NCI-H1417 (cell line): ENCODE measurements around the gene OAS2.
A peak's percentile ranks its signal among the peaks of the same experiment; 100 is the strongest.
"Not testable (repeated sequence)": the region's sequence is repeated elsewhere in the genome, so short reads cannot be mapped to it uniquely, and the experiment has no call there.

Source experiments
- DNase-seq, 3 experiments: peaks; one replicate each; lab custom pipeline; 2025; lab: John Stamatoyannopoulos, UW

Gene OAS2

DNA sequence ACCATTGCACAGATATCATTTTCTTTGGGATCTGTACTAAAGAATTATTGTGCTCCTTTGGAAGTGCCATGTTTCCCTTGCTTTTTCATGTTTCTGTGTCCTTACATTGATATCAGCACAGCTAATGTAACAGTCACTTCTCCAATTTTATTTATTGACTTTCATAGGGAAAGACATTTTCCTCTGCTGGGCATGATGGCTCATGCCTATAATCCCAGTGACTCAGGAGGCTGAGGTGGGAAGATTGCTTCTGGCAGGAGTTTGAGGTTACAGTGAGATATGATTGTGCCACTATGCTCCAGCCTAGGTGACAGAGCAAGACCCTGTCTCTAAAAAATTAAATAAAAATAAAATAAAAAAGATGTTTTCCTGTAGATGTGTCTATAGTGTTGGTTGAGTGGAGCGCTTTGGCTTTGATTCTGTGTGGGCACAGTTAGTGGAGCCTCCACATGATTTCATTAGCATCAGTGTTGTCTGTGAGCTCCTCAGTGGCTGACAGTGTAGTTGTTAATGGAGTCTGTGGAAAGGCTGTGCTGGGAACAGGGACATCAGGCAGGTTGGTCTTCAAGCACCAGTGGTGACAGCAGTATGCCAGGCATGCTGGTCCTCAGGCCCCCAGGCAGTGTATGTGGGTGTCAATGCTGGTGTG lies 7.4 kb downstream of the OAS2 start:
- no peak for DNase-seq

DNA sequence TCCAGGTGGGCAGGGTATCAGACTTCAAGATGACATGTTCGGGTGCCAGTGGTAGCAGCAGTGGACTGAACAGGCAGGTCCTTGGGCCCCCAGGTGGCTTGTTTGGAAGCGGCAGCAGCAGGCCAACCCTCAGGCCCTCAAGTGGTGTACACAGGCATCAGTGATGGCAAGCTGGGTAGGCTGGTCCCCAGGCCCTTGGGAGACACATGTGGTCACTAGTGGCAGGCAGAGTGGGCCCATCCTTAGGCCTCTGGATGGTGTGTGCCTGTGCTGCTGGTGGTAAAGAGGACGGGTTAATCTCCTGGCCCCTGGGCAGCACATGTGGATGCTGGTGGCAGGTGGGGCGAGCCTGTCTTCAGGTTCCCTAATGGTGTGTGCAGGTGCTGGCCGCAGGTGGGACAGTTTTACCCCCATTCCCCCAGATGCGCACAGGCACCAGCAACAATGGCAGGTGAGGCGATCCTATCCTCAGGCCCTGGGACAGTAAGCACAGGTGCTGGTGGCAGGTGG lies 8.0 kb downstream of the OAS2 start:
- no peak for DNase-seq

DNA sequence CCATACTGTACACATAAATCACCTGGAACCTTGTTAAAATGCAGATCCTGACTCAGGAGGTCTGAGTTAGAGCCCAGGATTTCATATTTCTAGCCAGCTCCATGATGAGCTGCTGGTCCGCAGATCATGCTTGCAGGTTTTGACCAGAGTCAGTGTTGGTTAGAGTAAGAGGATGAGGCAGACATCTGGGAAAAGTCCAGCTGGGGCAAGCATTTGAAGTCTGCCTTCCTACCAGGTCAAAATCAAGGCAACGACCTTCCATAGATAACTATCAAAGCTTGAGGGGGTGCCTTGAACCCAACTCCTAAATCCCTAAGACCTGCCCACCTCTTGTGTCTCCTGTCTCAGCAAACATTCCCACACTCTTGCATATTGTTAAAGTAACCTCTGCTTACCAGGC lies 9.2 kb downstream of the OAS2 start:
- DNase-seq: no peak

DNA sequence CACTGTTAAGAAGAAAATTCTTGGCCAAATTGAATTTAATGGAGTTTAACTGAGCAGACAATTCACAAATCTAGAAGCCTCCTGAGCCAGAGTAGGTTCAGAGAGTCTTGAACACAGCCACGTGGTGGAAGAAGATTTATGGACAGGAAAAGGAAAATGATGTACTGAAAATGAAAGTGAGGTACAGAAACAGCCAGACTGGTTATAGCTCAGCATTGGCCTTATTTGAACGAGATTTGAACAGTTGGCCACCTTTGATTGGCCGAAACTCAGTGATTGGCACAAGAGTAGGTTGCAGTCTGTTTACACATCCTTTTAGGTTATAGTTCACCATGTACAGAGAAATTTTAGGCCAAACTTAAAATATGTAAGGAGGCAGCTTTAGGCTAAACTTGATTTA lies 9.9 kb downstream of the OAS2 start:
- DNase-seq: no peak

DNA sequence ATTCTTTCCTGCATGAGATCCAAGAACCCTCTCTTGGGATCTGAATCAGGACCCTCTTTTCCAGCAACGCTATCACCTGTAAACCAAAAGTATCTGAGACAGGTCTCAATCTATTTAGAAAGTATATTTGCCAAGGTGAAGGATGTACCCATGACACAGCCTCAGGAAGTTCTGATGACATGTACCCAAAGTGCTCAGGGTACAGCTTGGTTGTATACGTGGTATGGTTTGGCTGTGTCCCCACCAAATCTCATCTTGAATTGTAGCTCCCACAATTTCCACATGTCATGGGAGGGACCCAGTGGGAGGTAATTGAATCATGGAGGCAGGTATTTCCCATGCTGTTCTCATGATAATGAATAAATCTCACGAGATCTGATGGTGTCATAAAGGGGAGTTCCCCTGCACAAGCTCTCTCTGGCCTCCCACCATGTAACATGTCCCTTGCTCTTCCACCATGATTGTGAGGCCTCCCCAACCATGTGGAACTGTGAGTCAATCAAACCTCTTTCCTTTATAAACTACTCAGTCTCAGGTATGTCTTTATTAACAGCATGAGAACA lies 10.6 kb downstream of the OAS2 start:
- DNase-seq: not testable (repeated sequence)

DNA sequence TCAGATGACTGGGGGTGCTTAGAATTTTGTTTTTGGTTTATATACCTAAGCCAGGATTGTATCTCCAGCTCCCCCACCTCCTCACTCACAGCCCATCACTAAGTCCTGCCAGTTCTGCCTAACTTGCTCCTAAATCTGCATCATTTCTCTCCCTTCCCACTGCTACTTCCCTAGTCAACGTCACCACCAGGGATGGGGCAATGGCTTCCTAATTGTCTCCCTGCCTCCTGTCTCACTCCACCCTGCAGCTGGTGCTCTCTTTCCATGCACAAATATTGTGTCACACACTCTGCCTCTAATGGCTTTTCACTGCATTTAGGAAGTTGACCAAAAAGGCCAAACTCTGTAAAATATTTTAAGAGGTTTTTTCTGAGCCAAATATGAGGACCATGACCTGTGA lies 11.5 kb downstream of the OAS2 start:
- no peak for DNase-seq

DNA sequence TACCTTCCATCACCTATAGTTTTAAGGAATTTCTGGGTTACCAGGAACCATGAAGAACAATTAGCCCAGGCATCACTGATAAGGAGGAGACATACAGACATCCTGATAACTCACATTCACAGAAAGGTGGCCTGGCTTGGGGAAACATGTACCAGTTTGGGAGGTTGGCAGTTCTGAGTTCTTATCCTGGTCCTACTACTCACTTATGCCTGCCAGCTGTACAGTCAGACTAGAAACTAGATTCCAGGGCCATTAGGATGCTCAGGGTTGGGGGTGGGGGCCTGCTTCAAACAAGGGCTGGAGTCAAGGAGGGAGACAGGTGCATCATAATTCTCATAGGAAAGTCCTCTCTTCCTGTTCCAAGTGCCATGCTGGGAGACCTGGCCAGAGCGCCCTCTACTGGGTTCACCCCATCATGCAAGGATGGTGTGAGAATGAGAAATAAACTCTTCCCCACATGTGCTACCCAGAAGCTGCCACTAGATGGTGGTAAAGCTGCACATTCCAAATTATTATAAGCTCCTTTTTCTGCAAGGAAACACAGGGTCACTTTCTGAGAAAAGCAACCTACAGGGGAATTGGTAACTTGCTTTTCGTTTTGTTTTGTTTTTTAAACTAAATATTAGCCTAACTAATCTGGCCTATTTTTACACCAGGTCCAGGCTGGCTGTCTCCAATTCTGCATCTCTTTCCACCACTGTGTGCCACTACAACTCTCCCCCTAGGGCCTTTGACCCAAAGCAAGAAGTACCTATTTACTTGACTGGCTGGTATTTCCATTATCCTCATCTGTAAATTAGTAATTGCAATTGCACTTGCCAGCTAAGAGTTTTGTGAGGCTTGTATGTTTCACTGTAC lies 14.5 kb downstream of the OAS2 start:
- peak; percentile 29 to 80 (median 34) for DNase-seq

DNA sequence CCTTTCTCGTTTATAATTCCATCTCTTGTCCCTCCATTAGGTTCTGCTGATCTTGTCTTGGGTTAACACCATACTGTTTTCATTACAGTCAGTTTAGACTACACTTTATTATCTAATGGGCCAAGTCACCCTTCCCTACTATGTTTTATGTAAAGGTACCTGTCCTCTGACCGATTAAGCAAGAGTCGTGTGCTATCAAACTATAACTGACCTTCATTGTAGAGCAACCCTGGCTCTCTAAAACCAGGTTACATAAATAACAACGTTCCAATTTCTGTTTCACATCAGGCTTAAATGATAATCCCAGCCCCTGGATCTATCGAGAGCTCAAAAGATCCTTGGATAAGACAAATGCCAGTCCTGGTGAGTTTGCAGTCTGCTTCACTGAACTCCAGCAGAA lies 16.7 kb downstream of the OAS2 start:
- no peak for DNase-seq

DNA sequence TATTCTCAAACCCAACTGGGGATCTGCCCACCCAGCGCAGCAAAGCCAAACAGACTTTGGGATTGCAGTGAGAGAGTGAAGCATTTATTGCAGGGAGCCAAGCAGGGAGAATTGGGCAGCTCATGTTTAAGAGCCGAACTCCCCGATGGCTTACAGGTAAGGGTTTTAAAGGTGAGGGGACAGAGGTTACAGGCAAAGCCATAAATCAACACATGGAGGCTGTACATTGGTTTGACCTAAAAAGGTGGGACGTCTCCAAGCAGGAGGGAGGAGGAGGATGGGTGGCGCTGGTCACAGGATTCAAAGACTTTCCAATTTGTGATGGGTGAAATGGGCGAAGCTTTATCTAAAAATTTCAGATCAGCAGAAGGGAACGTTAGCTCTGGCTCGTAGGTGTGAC lies 18.2 kb downstream of the OAS2 start:
- no peak for DNase-seq

DNA sequence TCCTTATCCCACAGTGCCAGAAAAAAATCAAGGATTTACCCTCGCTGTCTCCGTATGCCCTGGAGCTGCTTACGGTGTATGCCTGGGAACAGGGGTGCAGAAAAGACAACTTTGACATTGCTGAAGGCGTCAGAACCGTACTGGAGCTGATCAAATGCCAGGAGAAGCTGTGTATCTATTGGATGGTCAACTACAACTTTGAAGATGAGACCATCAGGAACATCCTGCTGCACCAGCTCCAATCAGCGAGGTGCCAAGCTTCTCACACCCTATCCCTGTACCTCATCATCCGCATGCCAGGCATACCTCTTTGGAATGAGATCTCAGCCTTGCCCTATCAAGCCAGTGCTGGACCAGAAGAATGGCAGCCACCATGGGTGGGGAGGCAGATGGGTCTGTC lies 19.2 kb downstream of the OAS2 start:
- no peak for DNase-seq

DNA sequence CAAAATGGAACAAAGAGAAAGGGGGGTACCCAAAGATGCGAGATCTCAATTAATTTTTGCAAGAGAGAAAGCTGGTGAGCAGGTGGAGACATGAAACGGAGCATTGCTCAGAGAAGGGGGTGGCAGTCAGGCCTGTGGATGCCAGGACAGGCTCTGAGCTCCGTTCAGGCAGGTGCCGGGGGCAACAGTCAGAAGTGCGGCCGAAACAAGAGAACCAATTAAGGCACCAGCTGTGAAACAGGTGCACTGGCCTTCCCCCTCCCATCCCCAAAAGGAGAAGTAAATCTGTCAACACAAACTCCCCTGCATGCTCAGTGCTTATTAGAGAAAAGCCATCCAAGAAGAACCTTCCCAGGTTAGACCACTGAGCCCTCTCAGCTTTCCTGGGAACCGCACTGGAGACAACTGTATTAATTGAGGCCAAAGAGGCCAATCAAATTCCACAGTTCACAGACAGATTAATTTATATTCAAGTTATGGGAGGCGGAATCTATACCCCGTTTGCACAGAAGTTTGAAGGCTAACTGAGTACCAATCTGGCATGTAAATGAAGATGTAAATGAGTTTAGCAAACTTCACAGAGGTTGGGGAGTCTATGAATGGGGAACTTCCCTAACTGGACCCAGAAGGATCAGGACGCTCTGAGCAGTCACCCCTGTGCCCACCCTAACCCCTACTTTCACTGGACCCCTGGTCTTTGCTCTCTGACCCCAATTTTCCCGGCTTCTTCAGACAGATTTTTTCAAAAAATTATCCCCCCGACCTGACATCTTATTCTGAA lies 20.9 kb downstream of the OAS2 start:
- DNase-seq: peak in 2 of 3 experiments; percentile 58 to 87

DNA sequence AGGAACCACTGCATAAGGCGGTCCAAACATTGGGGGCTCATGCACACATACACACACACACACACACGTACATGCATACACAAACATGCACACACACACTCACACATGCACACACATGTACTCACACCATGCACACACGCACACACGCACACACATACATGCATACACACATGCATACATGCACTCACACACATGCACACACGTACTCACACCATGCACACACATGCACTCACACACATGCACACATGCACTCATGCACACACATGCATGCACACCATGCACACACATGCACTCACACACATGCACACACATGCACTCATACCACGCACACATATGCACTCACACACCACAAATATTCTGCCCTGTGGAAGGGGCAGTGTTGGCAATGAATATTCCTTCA lies 22.1 kb downstream of the OAS2 start:
- no peak for DNase-seq

DNA sequence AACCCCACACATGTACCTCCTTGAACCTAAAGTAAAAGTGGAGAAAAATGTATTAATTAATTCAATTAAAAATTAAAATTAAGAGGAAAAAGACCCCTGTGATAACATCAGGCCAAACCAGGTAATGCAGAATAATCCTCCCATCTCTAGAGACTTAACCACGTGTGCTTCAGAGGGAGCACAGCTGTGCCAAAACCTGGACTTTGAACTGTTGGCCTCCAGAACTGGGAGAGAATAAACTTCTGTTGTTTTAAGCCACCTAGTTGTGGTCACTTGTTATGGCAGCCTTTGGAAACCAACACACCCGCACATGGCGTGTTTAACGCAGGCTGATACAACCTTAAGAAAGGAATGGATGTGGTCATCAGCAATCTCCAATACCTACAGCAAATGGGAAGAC lies 23.8 kb downstream of the OAS2 start:
- DNase-seq: no peak

DNA sequence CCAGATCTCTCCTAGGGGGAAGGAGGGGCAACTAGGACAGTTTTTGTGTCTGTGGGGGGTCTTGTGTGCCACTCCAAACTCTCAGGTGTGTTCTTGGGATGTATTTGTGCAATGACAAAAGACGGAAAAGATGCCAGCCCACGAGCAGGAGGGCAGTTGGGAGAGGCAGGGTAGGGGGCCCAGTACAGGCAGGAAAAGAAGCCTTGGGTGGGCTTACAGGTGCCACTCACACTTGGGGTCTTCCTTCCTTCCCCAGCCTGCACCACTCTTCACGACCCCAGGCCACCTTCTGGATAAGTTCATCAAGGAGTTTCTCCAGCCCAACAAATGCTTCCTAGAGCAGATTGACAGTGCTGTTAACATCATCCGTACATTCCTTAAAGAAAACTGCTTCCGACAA lies 24.4 kb downstream of the OAS2 start:
- no peak for DNase-seq

DNA sequence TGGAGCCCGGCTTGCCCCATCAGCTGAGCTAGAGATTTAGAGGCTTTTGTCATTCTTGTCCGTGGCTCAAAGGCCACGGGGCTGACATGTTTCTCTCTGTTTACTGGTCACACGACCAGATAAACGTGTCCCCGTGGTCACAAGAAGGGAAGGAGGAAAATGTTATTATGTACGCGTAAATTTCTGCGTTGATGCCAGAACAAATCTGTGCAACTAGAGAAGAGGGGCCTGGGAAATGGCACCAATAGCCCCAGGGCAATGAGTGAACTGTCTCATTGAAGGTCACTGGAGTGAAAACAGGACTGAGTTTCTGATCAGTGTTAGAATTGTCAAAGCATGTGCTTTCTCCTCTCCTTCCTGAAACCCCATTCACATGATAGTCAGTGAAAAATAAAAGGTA lies 25.3 kb downstream of the OAS2 start:
- no peak for DNase-seq

DNA sequence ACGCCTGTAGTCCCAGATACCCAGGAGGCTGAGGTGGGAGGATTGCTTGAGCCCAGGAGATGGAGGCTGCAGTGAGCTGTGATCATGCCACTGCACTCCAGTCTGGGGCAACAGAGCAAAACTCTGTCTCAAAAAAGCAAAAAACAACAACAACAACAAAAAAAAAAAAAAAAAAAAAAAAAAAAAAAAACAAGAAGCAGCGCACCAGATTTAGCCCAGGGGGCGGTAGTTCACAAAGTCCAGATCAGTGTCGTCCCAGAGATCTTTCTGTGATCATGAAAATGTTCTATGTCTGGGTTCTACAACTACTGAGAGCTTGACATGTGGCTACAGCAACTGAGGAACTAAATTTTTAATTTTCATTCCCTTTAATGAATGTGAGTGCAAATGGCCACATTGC lies 27.4 kb downstream of the OAS2 start:
- DNase-seq: peak in 1 of 3 experiments; percentile 11

DNA sequence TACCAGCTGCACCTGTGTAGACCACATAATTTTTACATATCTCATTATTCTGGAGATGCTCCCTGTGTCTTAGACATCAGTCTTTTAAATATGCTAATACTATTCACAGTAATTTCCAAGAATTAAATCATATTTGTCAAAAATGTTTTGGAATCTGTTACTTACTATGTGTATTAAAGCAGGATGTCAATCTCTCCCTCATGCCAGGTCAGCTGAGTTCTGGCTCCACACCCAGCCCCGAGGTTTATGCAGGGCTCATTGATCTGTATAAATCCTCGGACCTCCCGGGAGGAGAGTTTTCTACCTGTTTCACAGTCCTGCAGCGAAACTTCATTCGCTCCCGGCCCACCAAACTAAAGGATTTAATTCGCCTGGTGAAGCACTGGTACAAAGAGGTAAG lies 27.9 kb downstream of the OAS2 start:
- DNase-seq: no peak

DNA sequence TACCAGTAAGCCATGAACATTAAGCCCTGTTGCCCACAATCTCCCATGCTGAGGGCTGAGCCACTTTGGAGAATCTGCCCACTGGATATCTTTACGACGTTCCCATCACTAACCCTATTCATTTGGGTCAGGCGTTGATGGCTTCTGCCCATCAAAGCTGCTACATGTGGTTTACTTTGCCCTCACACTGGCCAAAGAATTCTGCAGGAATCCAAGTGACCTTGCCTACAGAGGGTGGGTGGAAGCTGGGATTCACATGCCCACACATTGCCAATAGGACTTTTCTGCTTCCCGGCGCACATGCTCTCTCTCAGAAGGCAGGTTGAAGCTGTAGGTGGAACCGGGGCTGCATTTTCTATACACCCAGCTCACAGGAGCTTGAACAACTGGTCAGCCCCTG lies 28.3 kb downstream of the OAS2 start:
- DNase-seq: no peak

DNA sequence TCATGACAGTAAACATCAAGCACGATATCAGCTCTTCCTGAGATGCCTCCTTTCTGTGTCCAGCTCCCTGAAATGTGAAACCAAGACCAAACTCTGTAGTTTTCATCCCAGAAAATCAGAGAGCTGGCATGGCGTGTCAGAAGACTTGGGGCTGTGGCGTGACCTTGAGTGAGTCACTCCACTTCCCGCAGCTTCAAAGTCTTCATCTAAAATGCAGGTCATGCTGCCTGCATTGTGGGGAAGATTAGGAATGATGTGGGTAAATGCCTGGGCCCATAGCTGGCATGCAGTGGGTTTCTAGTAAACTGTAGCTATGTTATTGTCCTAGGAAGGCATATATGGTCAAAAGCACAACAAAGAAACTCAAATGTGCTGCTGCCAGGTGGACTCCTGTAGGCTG lies 28.8 kb downstream of the OAS2 start:
- DNase-seq: no peak

DNA sequence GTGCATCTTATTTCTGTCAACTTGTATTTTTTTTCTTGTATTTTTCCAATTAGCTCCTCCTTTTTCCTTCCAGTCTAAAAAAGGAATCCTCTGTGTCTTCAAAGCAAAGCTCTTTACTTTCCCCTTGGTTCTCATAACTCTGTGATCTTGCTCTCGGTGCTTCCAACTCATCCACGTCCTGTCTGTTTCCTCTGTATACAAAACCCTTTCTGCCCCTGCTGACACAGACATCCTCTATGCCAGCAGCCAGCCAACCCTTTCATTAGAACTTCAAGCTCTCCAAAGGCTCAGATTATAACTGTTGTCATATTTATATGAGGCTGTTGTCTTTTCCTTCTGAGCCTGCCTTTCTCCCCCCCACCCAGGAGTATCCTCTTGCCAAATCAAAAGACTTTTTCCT lies 32.4 kb downstream of the OAS2 start:
- DNase-seq: no peak

DNA sequence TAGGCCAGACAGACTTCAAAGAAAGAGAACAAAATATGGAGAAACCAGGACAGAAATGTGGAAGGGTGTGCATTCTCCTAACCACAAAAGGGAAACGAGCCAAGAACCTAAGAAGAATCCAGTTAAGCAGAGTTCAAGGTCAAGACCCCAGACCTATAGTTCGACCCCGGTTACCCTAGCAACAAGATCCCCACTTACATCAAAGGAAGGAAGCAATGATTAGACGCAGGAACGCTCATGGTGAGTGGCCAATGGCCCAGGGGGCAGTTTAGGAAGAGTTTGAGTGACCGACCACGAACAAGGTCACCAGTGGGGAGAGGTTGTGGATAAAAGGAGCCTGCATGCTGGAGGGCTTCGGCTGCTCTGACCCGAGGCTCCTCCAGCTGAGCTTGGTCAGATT lies 36.2 kb downstream of the OAS2 start:
- no peak for DNase-seq

DNA sequence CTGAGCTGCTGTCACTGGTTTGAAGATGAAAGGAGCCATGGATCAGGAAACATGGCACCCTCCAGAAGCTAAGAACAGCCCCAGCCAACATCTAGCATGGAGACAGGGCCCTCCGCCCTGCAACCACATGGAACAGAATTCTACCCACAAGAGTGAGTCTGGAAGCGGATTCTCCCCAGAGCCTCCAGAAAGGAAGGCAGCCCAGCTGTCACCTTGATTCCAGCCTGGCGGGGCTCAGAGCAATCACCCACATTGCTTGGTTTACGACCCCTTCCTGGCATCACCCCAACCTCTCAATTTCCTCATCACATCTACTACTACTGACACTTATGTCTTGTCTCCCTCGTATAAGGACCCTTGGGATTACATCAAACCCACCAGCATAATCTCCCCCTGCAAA lies 38.5 kb downstream of the OAS2 start:
- no peak for DNase-seq
